HFF-Myc (cell line): Measurements from ENCODE around the gene PFDN6.

Experiments used
- DNase-seq: peaks from one replicate; pipeline ENCODE4 v3.0.0-alpha.2; 2011; ENCODE audit warnings: low read depth; ENCODE audit errors: extremely low read depth
- H3K4me3 ChIP-seq: replicated peaks from 2 replicates; pipeline ENCODE4 v1.5.1; 2011; ENCODE audit warnings: low read depth, mild to moderate bottlenecking, control low read depth, low read length
- TF ChIP-seq, protein P1 (sequence below): IDR thresholded peaks from 2 replicates; pipeline ENCODE4 v1.5.1; 2012; ENCODE audit warnings: mild to moderate bottlenecking, low read depth, low read length, control low read depth; ENCODE audit errors: missing control alignments

PFDN6 gene

DNA sequence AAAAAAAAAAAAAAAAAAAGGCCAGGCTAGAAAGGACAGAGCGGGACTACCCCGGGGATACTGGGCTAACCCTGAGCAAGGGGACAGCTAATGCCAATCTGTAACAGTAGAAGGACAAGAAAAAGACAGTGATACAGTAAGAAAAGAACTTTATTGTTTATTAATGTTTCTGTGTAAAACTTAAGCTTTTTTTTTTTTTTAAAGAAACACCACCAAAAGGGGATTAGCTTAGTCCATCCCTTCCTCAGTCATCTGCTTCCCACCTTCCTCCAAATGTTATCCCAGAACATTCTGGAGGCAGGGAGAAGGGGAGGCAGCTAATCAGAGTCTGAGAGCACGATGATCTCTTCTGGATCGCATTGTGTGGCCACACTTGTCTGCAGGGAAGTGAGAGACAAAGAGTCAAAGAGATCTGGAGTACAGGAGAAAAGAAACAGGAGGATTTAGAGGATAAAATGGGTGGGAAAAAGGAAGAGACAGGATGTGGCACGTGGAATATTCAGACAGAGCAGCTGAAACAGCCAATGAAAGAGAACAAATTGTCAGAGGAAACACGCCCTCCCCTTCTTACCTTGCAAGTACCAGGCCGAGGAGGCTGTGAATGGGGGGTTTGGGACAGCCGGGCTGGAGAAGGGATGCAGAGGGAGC, 29.1 kb downstream of the PFDN6 start:
- TF ChIP-seq, protein P1, sequence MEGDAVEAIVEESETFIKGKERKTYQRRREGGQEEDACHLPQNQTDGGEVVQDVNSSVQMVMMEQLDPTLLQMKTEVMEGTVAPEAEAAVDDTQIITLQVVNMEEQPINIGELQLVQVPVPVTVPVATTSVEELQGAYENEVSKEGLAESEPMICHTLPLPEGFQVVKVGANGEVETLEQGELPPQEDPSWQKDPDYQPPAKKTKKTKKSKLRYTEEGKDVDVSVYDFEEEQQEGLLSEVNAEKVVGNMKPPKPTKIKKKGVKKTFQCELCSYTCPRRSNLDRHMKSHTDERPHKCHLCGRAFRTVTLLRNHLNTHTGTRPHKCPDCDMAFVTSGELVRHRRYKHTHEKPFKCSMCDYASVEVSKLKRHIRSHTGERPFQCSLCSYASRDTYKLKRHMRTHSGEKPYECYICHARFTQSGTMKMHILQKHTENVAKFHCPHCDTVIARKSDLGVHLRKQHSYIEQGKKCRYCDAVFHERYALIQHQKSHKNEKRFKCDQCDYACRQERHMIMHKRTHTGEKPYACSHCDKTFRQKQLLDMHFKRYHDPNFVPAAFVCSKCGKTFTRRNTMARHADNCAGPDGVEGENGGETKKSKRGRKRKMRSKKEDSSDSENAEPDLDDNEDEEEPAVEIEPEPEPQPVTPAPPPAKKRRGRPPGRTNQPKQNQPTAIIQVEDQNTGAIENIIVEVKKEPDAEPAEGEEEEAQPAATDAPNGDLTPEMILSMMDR: no peak
- DNase-seq: no peak
- peak overlapping the region; percentile 48 for H3K4me3 ChIP-seq

DNA sequence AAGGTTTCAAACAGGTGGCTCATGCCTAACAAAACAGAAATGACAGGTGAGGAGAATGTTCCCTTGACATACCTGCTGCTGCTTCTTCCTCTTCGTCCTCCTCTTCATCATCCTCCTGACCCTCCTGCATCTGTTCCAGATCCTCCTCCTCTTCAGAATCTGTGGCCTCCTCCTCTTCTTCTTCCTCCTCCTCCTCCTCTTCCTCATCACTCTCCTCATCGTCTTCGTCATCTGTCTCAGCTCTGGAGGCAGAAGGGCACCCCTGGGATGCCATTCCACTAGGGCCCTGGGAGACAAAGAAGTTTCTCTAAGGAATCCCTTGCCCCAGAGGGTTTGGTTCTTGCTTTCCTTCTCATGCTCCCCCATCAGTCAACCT, 30.5 kb downstream of the PFDN6 start:
- H3K4me3 ChIP-seq: peak overlapping the region; percentile 85
- DNase-seq: no peak
- TF ChIP-seq, protein P1: no peak

- H3K4me3 ChIP-seq: peak overlapping the region; percentile 85
- DNase-seq: peak; percentile 67
- TF ChIP-seq, protein P1: no peak
These were observed 31.1 kb downstream of the PFDN6 start for GRCh38 chr6:33320315-33321181.

- peak overlapping the region; percentile 85 for H3K4me3 ChIP-seq
- TF ChIP-seq, protein P1: no peak
- no peak for DNase-seq
These were observed 31.8 kb downstream of the PFDN6 start for GRCh38 chr6:33321227-33321626.

DNA sequence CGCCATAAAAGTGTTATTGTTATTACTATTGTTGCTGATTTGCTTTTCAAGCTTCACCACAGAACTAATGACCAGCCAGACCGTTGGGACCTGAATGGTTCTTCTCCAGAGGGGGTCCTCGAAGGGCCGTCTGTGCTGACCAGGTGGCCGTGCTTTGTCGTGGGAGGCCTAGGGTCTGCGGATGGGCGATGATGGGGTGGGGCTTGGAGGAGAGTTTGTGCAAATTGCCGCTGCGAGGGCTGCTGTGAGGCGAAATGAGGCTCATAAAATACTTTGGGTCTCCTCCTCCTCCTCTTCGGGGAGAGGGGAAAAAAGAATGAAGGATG, 34.2 kb downstream of the PFDN6 start:
- H3K4me3 ChIP-seq: peak overlapping the region; percentile 85
- TF ChIP-seq, protein P1: no peak
- no peak for DNase-seq

- H3K4me3 ChIP-seq: peak overlapping the region; percentile 85
These were observed 34.7 kb downstream of the PFDN6 start for GRCh38 chr6:33324125-33324524.

More at GRCh38 chr6:33324125-33324524, 34.7 kb downstream of the PFDN6 start:
- DNase-seq: no peak
- TF ChIP-seq, protein P1: no peak
